Esophagus muscularis mucosa (tissue), 4 donors: Measurements from ENCODE around the gene RGMB. TPM values are rescaled to one million over a fixed set of nuclear protein-coding genes. Genes with fewer than 3 reads are reported as not detected.
A peak's percentile ranks its signal among the peaks of the same experiment; 100 is the strongest.

Experiments used
- DNase-seq: peaks from one replicate; pipeline ENCODE4 v3.0.0-alpha.2; 2017; ENCODE audit errors: extremely low spot score
- H3K27ac ChIP-seq, 4 donors: fragments of 200-600 bp; sonication (generic); replicated peaks in 1 of 4; 1 replicate in 3 of 4; 2 replicates in 1 of 4; pipeline ENCODE4 v1.5.1; 2016 to 2019; ENCODE audit warnings: mild to moderate bottlenecking in 1 of 4
- H3K27me3 ChIP-seq, 4 donors: fragments of 200-600 bp; sonication (generic); one replicate each; pipeline versions ENCODE4 v1.5.1 to v1.6.0; 2016 to 2019
- H3K36me3 ChIP-seq, 4 donors: fragments of 200-600 bp; sonication (generic); one replicate each; pipeline ENCODE4 v1.5.1; 2016 to 2019
- H3K4me1 ChIP-seq, 4 donors: fragments of 200-600 bp; sonication (generic); one replicate each; pipeline ENCODE4 v1.5.1; 2016 to 2019
- H3K4me3 ChIP-seq, 4 donors: fragments of 200-600 bp; sonication (generic); 1 replicate in 2 of 4; 2 replicates in 2 of 4; pipeline ENCODE4 v1.5.1; 2016 to 2019; ENCODE audit warnings: mild to moderate bottlenecking in 4 of 4, moderate library complexity in 1 of 4
- H3K9me3 ChIP-seq, 4 donors: fragments of 200-600 bp; sonication (generic); 1 replicate in 3 of 4; 2 replicates in 1 of 4; pipeline ENCODE4 v1.5.1; 2016 to 2019
- CTCF ChIP-seq, 3 experiments: fragments of 200-600 bp in 2 of 3; fragments of 450-650 bp in 1 of 3; sonication (generic) in 2 of 3; IDR thresholded peaks; one replicate each; pipeline ENCODE4 v1.5.1; 2017 to 2019; ENCODE audit warnings: antibody characterized with exemption in 3 of 3, mild to moderate bottlenecking in 2 of 3, moderate library complexity in 1 of 3
- EP300 ChIP-seq: sonication (generic); formaldehyde crosslinking; IDR thresholded peaks from one replicate; pipeline ENCODE4 v1.6.1; 2017; ENCODE audit warnings: antibody characterized with exemption
- POLR2A ChIP-seq: fragments of 450-650 bp; IDR thresholded peaks from one replicate; pipeline ENCODE4 v1.6.1; 2017; ENCODE audit warnings: antibody characterized with exemption, moderate library complexity, mild to moderate bottlenecking, low read depth
- POLR2AphosphoS5 ChIP-seq, 2 donors: sonication (generic); formaldehyde crosslinking; IDR thresholded peaks; one replicate each; pipeline ENCODE4 v1.6.1; 2017; ENCODE audit warnings: antibody characterized with exemption in 2 of 2
- WGBS: methylation state at CpG from one replicate; pipeline ENCODE4 v1.1.5; 2018; 5-methylcytosine and 5-hydroxymethylcytosine counted together
- intact Hi-C: fragments of 100-400 bp; cut with DNase I; formaldehyde crosslinking; loops from one replicate; pipeline ENCODE4 v1.15.1; 2023
- total RNA-seq, 4 donors: library from RNA; depleted of rRNA; stranded (reverse); fragments of >200 nt; gene quantifications; one replicate each; pipeline versions ENCODE4 v1.1.0 to v1.2.1, GENCODE V29; 2016

The RGMB gene
- total RNA-seq, 4 donors from 2014 or later, result 145 to 198 (median 183) TPM

GRCh38 chr5:98785244-98785643 is 11.8 kb downstream of the RGMB start:
- peak overlapping the region in 2 of 4 donors; percentile 8 to 29 for H3K4me3 ChIP-seq
- WGBS, result 50% methylated on average over 3 of the region's 3 CpGs

DNA sequence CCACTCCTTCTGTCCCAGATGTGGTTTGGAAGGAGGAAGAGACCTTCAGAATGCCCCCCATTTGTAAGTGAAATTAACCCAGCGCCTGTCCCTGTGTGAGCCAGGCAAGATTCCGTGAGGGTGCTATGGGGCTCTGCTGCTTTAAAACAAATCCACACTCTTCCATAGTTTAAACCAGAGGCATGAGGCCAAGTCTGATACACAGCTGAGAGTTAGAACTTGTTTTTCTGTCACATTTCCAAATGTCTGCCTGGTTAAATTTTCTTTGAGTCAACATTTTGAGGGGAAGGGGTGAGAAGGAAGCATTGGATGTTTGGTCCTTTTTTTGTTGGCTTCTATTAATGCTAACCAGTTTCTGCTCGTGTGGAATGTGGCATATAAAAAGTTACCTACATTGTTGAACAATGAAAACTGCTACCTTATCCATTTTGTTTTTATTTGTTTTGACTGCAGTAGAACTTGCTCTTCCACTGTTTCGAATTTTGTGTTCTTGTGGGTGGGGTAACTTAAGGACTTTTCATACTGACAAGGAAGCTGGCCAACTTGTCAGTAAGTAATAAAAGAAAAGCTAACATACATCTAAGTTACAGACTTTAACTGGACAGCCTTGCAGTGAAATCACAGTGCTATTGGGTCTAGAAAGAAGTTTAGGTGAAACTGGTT is 12.9 kb downstream of the RGMB start:
- Histone ChIP-seq H3K4me1 (peaks cover 39 to 100% (median 100%) of the 10 kb centered on the region in 4 donors), H3K9me3 (no peaks in the 10 kb centered on the region), H3K4me3 (peak overlapping the region in 3 of 4 donors; percentile 0 to 31 (median 29)), H3K36me3 (peaks cover 3 to 40% (median 9%) of the 10 kb centered on the region in 4 donors), H3K27me3 (no peaks in the 10 kb centered on the region), H3K27ac (peak overlapping the region; percentile 34 to 67 (median 50))
- intact Hi-C loops, result no loop called here
- TF ChIP-seq CTCF (IDR thresholded peaks at IDR 0.05) (no peak), EP300 (no peak), POLR2AphosphoS5 (IDR thresholded peaks at IDR 0.05) (no peak), POLR2A (no peak)
- DNase-seq, result no peak
- WGBS, result 39% methylated on average over 4 of the region's 4 CpGs

More at GRCh38 chr5:98785244-98785643, 11.8 kb downstream of the RGMB start:
- H3K27ac ChIP-seq, result peak overlapping the region in 3 of 4 donors; percentile 37 to 67 (median 62)
- H3K4me1 ChIP-seq, result peaks cover 39 to 100% (median 100%) of the 10 kb centered on the region in 4 donors
- intact Hi-C loops, result no loop called here
- TF ChIP-seq POLR2AphosphoS5 (IDR thresholded peaks at IDR 0.05) (no peak), EP300 (no peak), CTCF (IDR thresholded peaks at IDR 0.05) (no peak), POLR2A (no peak)
- DNase-seq, result no peak
- H3K36me3 ChIP-seq, result peaks cover 8 to 49% (median 15%) of the 10 kb centered on the region in 4 donors
- no peaks in the 10 kb centered on the region for H3K27me3 ChIP-seq
- H3K9me3 ChIP-seq, result no peaks in the 10 kb centered on the region

GRCh38 chr5:98787131-98787719 is 13.8 kb downstream of the RGMB start:
- Histone ChIP-seq H3K27ac (peak overlapping the region; percentile 23 to 67 (median 63)), H3K9me3 (no peaks in the 10 kb centered on the region), H3K27me3 (no peaks in the 10 kb centered on the region), H3K4me3 (no peak overlapping the region), H3K4me1 (peaks cover 39 to 100% (median 100%) of the 10 kb centered on the region in 4 donors), H3K36me3 (peaks cover 3 to 34% (median 6%) of the 10 kb centered on the region in 4 donors)
- intact Hi-C loops, result no loop called here
- no peak for DNase-seq
- 75% methylated on average over 5 of the region's 5 CpGs for WGBS
- TF ChIP-seq POLR2A (no peak), POLR2AphosphoS5 (IDR thresholded peaks at IDR 0.05) (no peak), EP300 (no peak), CTCF (IDR thresholded peaks at IDR 0.05) (no peak)

DNA sequence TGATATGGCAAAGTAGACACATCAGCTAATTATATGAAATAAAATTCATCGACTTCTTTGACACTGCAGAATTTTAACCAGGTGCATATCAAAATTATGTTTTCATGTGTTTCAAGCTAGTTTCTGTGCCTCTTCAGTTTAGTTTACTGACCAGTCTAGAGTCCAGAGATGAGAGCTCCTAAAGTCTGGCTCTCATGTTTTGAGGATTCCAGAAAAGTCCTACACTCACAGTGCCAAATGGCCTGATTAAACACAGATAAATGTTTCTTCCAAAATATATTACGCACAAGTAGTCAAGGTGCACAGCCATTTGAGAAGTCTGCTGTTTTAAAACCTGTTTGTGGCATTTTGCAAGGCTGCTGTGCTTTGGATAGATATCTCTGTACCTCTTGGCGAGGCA is 15.6 kb downstream of the RGMB start:
- H3K36me3 ChIP-seq, result peaks cover 9 to 35% (median 17%) of the 10 kb centered on the region in 4 donors
- intact Hi-C loops, result no loop called here
- no peaks in the 10 kb centered on the region for H3K9me3 ChIP-seq
- no peaks in the 10 kb centered on the region for H3K27me3 ChIP-seq
- H3K4me3 ChIP-seq, result no peak overlapping the region
- 74% methylated on average over 3 of the region's 3 CpGs for WGBS
- DNase-seq, result no peak
- H3K4me1 ChIP-seq, result peaks cover 38 to 100% (median 98%) of the 10 kb centered on the region in 4 donors
- TF ChIP-seq CTCF (IDR thresholded peaks at IDR 0.05), result no peak
- TF ChIP-seq POLR2A, result no peak
- TF ChIP-seq EP300, result no peak
- no peak for TF ChIP-seq POLR2AphosphoS5 (IDR thresholded peaks at IDR 0.05)
- H3K27ac ChIP-seq, result peak overlapping the region in 3 of 4 donors; percentile 62 to 67 (median 64)
